GM06990 (cell line): Measurements from ENCODE around the gene RFTN1.

ENCODE experiments used
- DNase-seq: peaks from one replicate; pipeline ENCODE4 v3.0.0-alpha.2; 2011; ENCODE audit not compliant: insufficient read length; ENCODE audit errors: extremely low read depth
- H3K27me3 ChIP-seq: replicated peaks from 2 replicates; pipeline ENCODE4 v1.6.0; 2011; ENCODE audit warnings: low read length; ENCODE audit not compliant: control insufficient read depth, insufficient read depth
- H3K36me3 ChIP-seq: 2 replicates; pipeline ENCODE4 v1.5.1; 2011; ENCODE audit warnings: low read length; ENCODE audit not compliant: control insufficient read depth, insufficient read depth
- H3K4me3 ChIP-seq: replicated peaks from 2 replicates; pipeline ENCODE4 v1.5.1; 2011; ENCODE audit warnings: low read depth, mild to moderate bottlenecking, control low read depth, low read length
- CTCF ChIP-seq: IDR thresholded peaks from 2 replicates; pipeline ENCODE4 v1.5.1; 2011; ENCODE audit warnings: low read length, control low read depth, mild to moderate bottlenecking, inconsistent platforms; ENCODE audit not compliant: insufficient read depth, poor library complexity, severe bottlenecking

RFTN1 gene

GRCh38 chr3:16482194-16482769 lies 31.2 kb downstream of the RFTN1 start:
- H3K36me3 ChIP-seq = peaks cover 10% of the 10 kb centered on the region
- no peak for TF ChIP-seq CTCF

DNA sequence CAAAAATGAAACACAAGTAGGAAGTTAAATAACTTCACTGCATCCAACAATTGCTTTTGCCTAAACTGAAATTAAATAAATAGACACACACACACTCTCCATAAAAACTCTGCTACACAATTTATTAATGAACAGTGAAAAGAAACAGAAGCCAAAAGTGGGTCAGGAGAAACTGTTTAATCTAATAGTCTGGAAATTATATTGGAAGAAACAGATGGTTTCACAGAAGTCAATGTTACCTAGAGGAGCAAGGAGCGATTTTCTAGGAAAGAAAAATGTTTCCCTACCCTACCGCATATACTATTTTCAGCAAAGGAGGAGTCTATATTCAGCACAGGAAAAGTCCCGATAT lies 32.0 kb downstream of the RFTN1 start:
- Histone ChIP-seq H3K27me3 (no peaks in the 10 kb centered on the region), H3K36me3 (peaks cover 9% of the 10 kb centered on the region), H3K4me3 (no peak overlapping the region)
- DNase-seq = no peak
- no peak for TF ChIP-seq CTCF

More at GRCh38 chr3:16482194-16482769, 31.2 kb downstream of the RFTN1 start:
- Histone ChIP-seq H3K27me3 (no peaks in the 10 kb centered on the region), H3K4me3 (no peak overlapping the region)
- no peak for DNase-seq

GRCh38 chr3:16480861-16481545 lies 32.5 kb downstream of the RFTN1 start:
- H3K27me3 ChIP-seq = no peaks in the 10 kb centered on the region
- H3K4me3 ChIP-seq = no peak overlapping the region
- TF ChIP-seq CTCF = no peak
- H3K36me3 ChIP-seq = peaks cover 9% of the 10 kb centered on the region
- no peak for DNase-seq

DNA sequence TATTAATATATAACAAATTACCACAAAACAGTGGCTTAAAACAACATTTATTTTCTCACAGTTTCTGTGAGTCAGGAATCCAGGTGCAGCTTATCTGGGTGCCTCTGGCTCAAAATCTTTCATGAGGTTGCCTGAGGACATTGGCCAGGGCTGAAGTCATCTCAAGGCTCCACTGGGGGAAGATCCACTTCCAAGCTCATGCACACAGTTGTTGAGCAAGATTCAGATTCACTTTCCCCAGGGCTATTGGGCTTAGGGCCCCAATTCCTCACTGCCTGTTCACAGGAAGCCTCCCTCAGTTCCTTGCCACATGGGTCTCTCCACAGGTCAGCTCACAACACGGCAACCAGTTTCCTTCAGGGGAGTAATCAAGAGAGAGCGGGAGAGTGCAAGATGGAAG lies 35.0 kb downstream of the RFTN1 start:
- DNase-seq = no peak
- H3K27me3 ChIP-seq = no peaks in the 10 kb centered on the region
- TF ChIP-seq CTCF = no peak

GRCh38 chr3:16477521-16477920 lies 36.0 kb downstream of the RFTN1 start:
- Histone ChIP-seq H3K4me3 (no peak overlapping the region), H3K36me3 (peaks cover 18% of the 10 kb centered on the region), H3K27me3 (no peaks in the 10 kb centered on the region)
- no peak for DNase-seq
- no peak for TF ChIP-seq CTCF

More for the DNA sequence above, 35.0 kb downstream of the RFTN1 start:
- H3K36me3 ChIP-seq = peaks cover 16% of the 10 kb centered on the region
- no peak overlapping the region for H3K4me3 ChIP-seq

DNA sequence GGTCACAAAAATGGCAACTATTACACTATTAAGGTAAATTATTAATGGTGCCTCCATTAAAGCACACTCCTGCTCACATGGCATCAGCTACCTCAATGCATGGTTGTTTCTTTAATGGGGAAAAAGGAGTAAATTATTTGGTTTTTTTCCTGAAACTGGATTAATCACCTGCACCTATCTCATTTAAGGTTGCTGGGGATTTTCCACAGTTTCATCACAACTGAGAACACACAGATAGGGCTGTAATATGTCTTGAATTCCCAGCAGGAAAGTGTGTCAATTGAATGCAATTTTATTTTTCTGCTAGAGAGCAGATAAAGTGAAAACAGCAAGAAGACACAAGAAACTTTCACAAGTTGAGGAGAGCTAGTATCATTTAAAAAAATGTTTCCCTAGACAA lies 36.4 kb downstream of the RFTN1 start:
- no peak for TF ChIP-seq CTCF
- Histone ChIP-seq H3K27me3 (no peaks in the 10 kb centered on the region), H3K4me3 (no peak overlapping the region), H3K36me3 (peaks cover 21% of the 10 kb centered on the region)
- no peak for DNase-seq
